Liver (tissue), 9 donors: ENCODE measurements around the gene ZCCHC14. TPM values are rescaled to one million over a fixed set of nuclear protein-coding genes. Genes with fewer than 3 reads are reported as not detected.

ENCODE experiments used
- DNase-seq: peaks from one replicate; pipeline ENCODE4 v3.0.0-alpha.2; 2017; ENCODE audit warnings: low spot score
- H3K27ac ChIP-seq, 2 donors: one replicate each; pipeline ENCODE4 v1.7.0; 2013; ENCODE audit warnings: inconsistent platforms in 2 of 2, low read length in 2 of 2, control low read depth in 1 of 2, low read depth in 1 of 2, mild to moderate bottlenecking in 1 of 2
- H3K27me3 ChIP-seq, 4 donors: one replicate each; pipeline versions ENCODE4 v1.6.1 to v1.7.0; 2013; ENCODE audit warnings: low read length in 3 of 4, inconsistent platforms in 1 of 4, mild to moderate bottlenecking in 1 of 4, moderate library complexity in 1 of 4; ENCODE audit not compliant: control insufficient read depth in 4 of 4, insufficient read depth in 4 of 4
- H3K36me3 ChIP-seq, 4 donors: one replicate each; pipeline versions ENCODE4 v1.6.1 to v1.7.0; 2013; ENCODE audit warnings: low read length in 3 of 4, mild to moderate bottlenecking in 3 of 4, low read depth in 1 of 4, moderate library complexity in 1 of 4; ENCODE audit not compliant: control insufficient read depth in 4 of 4, insufficient read depth in 3 of 4
- H3K4me1 ChIP-seq, 4 donors: one replicate each; pipeline versions ENCODE4 v1.6.1 to v1.7.0; 2013; ENCODE audit warnings: low read length in 3 of 4, mild to moderate bottlenecking in 3 of 4, moderate library complexity in 1 of 4; ENCODE audit not compliant: control insufficient read depth in 4 of 4, insufficient read depth in 4 of 4
- H3K4me3 ChIP-seq, 3 donors: one replicate each; pipeline versions ENCODE4 v1.6.1 to v1.7.0; 2013; ENCODE audit warnings: low read length in 3 of 3, control low read depth in 1 of 3, low read depth in 1 of 3, mild to moderate bottlenecking in 1 of 3
- H3K9ac ChIP-seq, 2 donors: one replicate each; pipeline ENCODE4 v1.7.0; 2013; ENCODE audit warnings: low read length in 2 of 2, mild to moderate bottlenecking in 2 of 2, moderate library complexity in 2 of 2, control low read depth in 1 of 2, low read depth in 1 of 2
- H3K9me3 ChIP-seq, 4 donors: one replicate each; pipeline versions ENCODE4 v1.6.1 to v1.7.0; 2013; ENCODE audit warnings: low read length in 3 of 4; ENCODE audit not compliant: control insufficient read depth in 4 of 4
- ATF3 ChIP-seq: IDR thresholded peaks from 2 replicates; pipeline ENCODE4 v1.6.1; 2016; ENCODE audit warnings: antibody characterized with exemption
- CTCF ChIP-seq: fragments of 150-350 bp; IDR thresholded peaks from 2 replicates; pipeline ENCODE4 v1.5.1; 2017; ENCODE audit warnings: improper control_type of control experiment, low read depth, low read length; ENCODE audit not compliant: missing input control
- EGR1 ChIP-seq, 2 donors: IDR thresholded peaks; 2 replicates each; pipeline ENCODE4 v1.6.1; 2016 to 2018; ENCODE audit warnings: antibody characterized with exemption in 2 of 2, low read depth in 2 of 2
- FOXA1 ChIP-seq: IDR thresholded peaks from 2 replicates; pipeline ENCODE4 v1.6.1; 2016; ENCODE audit warnings: antibody characterized with exemption
- FOXA2 ChIP-seq: IDR thresholded peaks from 2 replicates; pipeline ENCODE4 v1.6.1; 2016; ENCODE audit warnings: antibody characterized with exemption
- GABPA ChIP-seq, 2 donors: IDR thresholded peaks in 1 of 2; conservative IDR thresholded peaks in 1 of 2; 2 replicates each; pipeline ENCODE4 v1.6.1; 2016; ENCODE audit warnings: antibody characterized with exemption in 2 of 2, mild to moderate bottlenecking in 1 of 2, moderate library complexity in 1 of 2
- HNF4A ChIP-seq, 2 donors: conservative IDR thresholded peaks; 2 replicates each; pipeline ENCODE4 v1.6.1; 2016; ENCODE audit warnings: antibody characterized with exemption in 2 of 2, mild to moderate bottlenecking in 2 of 2
- HNF4G ChIP-seq: IDR thresholded peaks from 2 replicates; pipeline ENCODE4 v1.6.1; 2016; ENCODE audit warnings: antibody characterized with exemption
- JUND ChIP-seq, 2 donors: IDR thresholded peaks; 2 replicates each; pipeline ENCODE4 v1.6.1; 2016; ENCODE audit warnings: antibody characterized with exemption in 2 of 2
- MAX ChIP-seq: IDR thresholded peaks from 2 replicates; pipeline ENCODE4 v1.6.1; 2016; ENCODE audit warnings: antibody characterized with exemption
- NR2F2 ChIP-seq: IDR thresholded peaks from 2 replicates; pipeline ENCODE4 v1.6.1; 2016; ENCODE audit warnings: antibody characterized with exemption
- RAD21 ChIP-seq, 2 donors: IDR thresholded peaks; 2 replicates each; pipeline ENCODE4 v1.6.1; 2016; ENCODE audit warnings: antibody characterized with exemption in 2 of 2, mild to moderate bottlenecking in 2 of 2
- REST ChIP-seq: IDR thresholded peaks from 2 replicates; pipeline ENCODE4 v1.6.1; 2016; ENCODE audit warnings: antibody characterized with exemption, mild to moderate bottlenecking
- RXRA ChIP-seq, 2 donors: IDR thresholded peaks; 2 replicates each; pipeline ENCODE4 v1.6.1; 2017 to 2018; ENCODE audit warnings: antibody characterized with exemption in 2 of 2, mild to moderate bottlenecking in 1 of 2
- SP1 ChIP-seq: IDR thresholded peaks from 2 replicates; pipeline ENCODE4 v1.6.1; 2018; ENCODE audit warnings: antibody characterized with exemption, mild to moderate bottlenecking
- TAF1 ChIP-seq: conservative IDR thresholded peaks from 2 replicates; pipeline ENCODE4 v1.6.1; 2016; ENCODE audit warnings: antibody characterized with exemption, mild to moderate bottlenecking
- YY1 ChIP-seq: IDR thresholded peaks from 2 replicates; pipeline ENCODE4 v1.6.1; 2016; ENCODE audit warnings: antibody characterized with exemption, mild to moderate bottlenecking
- ZBTB33 ChIP-seq: IDR thresholded peaks from 2 replicates; pipeline ENCODE4 v1.6.1; 2016; ENCODE audit warnings: antibody characterized with exemption
- WGBS: extraction: QIAGEN DNeasy Blood & Tissue Kit; methylation state at CpG from one replicate; pipeline ENCODE4 v1.1.7; 2013; 5-methylcytosine and 5-hydroxymethylcytosine counted together
- polyA plus RNA-seq, 2 donors: library from polyadenylated mRNA; stranded (reverse) in 1 of 2; unstranded in 1 of 2; fragments of 200-250 nt in 1 of 2; fragments of >200 nt in 1 of 2; fragmentation: Nextera tagmentation in 1 of 2; extraction: Ambion mirVana in 1 of 2; gene quantifications; one replicate each; pipeline versions ENCODE4 v1.2.1 to v1.2.3, GENCODE V29; 2013 to 2015
- total RNA-seq, 2 donors: library from RNA; depleted of rRNA; stranded (reverse); fragments of >200 nt; gene quantifications; one replicate each; pipeline ENCODE4 v1.2.3, GENCODE V29; 2014
- donor health status: healthy.
- donor health status: healthy.
- donor health status: healthy.
- donor health status: healthy.
- donor health status: healthy.

Gene ZCCHC14
- total and polyA plus RNA-seq, 4 donors: 6.3 to 21.7 (median 8.0) TPM

GRCh38 chr16:87526238-87526947 is 33.6 kb upstream of the ZCCHC14 start:
- Histone ChIP-seq H3K4me3 (no peak overlapping the region), H3K4me1 (peaks cover 2 to 24% (median 16%) of the 10 kb centered on the region in 4 donors), H3K9me3 (no peaks in the 10 kb centered on the region), H3K9ac (no peak overlapping the region), H3K36me3 (no peaks in the 10 kb centered on the region), H3K27ac (no peak overlapping the region), H3K27me3 (no peaks in the 10 kb centered on the region)
- TF ChIP-seq HNF4G (no peak), REST (no peak), HNF4A (conservative IDR thresholded peaks at IDR 0.05) (no peak), ATF3 (no peak), TAF1 (no peak), FOXA1 (no peak), RXRA (IDR thresholded peaks at IDR 0.05) (no peak), GABPA (IDR thresholded peaks at IDR 0.05 in 1 of 2, conservative IDR thresholded peaks at IDR 0.05 in 1 of 2) (no peak), ZBTB33 (no peak), CTCF (no peak)
- 93% methylated on average over 6 of the region's 6 CpGs for WGBS
- DNase-seq: no peak

- WGBS: 82% methylated on average over 4 of the region's 4 CpGs
- H3K36me3 ChIP-seq: no peaks in the 10 kb centered on the region
- H3K9me3 ChIP-seq: no peaks in the 10 kb centered on the region
- no peaks in the 10 kb centered on the region for H3K27me3 ChIP-seq
- H3K4me3 ChIP-seq: no peak overlapping the region
- no peak overlapping the region for H3K9ac ChIP-seq
- H3K27ac ChIP-seq: no peak overlapping the region
- DNase-seq: no peak
- peaks cover 2 to 20% (median 14%) of the 10 kb centered on the region in 4 donors for H3K4me1 ChIP-seq
- no peak for TF ChIP-seq CTCF
- TF ChIP-seq RAD21 (IDR thresholded peaks at IDR 0.05): no peak
- no peak for TF ChIP-seq ZBTB33
- TF ChIP-seq RXRA (IDR thresholded peaks at IDR 0.05): no peak
- TF ChIP-seq JUND (IDR thresholded peaks at IDR 0.05): no peak
- no peak for TF ChIP-seq GABPA (IDR thresholded peaks at IDR 0.05 in 1 of 2, conservative IDR thresholded peaks at IDR 0.05 in 1 of 2)
- no peak for TF ChIP-seq FOXA2
- no peak for TF ChIP-seq YY1
- no peak for TF ChIP-seq NR2F2
- TF ChIP-seq TAF1: no peak
- no peak for TF ChIP-seq ATF3
- TF ChIP-seq HNF4A (conservative IDR thresholded peaks at IDR 0.05): no peak
- TF ChIP-seq HNF4G: no peak
- no peak for TF ChIP-seq EGR1 (IDR thresholded peaks at IDR 0.05; ENCODE audit: low read depth in 2 of 2)
- TF ChIP-seq MAX: no peak
- TF ChIP-seq SP1: no peak
Observed at GRCh38 chr16:87525352-87525751, 32.5 kb upstream of the ZCCHC14 start.
